HG02840 (cell line): ENCODE results near the gene SPATA33.

Experiments
- ATAC-seq: cut with Tn5 transposase; IDR thresholded peaks from one replicate; pipeline ENCODE4 v1.9.1; 2021; ENCODE audit warnings: mild to moderate bottlenecking, moderate library complexity, moderate number of reproducible peaks; ENCODE audit not compliant: unreplicated experiment, low FRiP score

The SPATA33 gene

DNA sequence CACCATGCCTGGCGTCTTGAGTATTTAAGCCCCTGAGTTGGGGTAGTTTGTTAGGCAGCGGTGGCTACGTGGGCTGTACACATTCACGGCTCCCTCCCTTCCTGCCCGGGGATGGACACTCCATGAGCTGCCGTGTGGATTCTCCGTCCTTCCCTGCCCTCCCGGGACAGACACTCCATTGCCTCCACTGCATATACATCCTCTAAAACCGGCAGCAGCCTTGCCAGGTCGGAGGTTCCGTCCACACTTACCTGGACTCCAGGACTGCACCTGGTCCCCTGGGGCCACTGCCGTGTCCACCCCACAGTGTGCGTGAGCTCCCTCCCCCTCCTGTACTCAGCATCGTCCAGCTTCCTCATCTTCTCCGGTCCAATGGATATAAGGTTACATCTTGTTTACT is 47.4 kb downstream of the SPATA33 start:
- no peak for ATAC-seq

DNA sequence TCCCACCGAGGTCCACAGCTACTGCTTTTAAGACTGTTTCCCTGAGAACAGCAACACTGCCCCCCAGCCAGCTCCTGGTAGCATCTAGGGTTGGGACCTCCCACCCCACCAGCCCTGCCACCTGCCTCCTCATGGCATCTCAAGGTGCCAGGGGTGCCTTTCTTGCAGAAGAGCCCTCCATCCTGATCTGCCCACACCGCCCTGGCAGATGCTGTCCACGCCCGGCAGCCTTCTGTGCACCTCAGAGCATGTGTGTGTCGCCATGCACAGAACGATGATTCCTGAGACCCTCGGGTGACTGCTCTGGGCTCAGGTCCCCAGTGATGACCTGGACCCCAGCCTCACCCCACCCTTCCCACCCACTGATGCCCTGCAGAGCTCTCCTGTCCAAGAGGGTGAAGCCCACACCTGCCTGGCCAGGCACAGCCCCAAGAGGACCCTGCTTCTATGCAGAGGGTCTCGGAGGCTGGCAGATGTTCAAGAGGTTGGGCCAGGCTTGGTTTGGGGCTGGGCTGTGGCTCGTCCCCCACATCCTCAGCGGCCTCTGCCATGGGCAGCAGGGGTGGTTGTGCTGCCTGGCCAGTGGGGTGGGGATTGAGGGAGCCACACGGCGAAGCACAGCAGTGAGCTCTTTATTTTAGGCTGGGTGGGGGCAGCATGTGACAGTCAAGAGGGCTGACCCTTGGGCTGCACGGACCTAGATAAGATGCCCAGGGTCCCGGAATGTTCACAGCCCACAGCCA is 49.1 kb downstream of the SPATA33 start:
- ATAC-seq: no peak

DNA sequence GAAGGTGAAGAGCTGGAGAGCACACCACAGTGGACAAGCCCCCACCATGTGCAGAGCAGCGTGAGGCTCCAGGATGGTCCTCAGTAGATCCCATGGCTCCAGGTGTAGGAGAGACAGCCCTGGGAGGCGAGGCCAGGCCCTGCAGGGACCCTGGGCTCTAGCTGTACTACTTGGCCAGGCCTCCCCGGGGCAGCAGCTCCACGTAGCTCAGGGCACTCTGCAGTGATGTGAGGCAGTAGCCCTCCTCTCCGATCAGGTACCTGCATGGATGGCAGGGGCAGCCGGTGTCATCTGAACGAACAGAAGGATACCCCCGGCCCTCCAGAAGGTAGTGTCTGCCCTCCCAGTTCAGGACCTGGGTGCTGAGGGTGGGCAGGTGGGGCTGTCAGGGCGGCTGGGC is 50.1 kb downstream of the SPATA33 start:
- ATAC-seq: no peak

DNA sequence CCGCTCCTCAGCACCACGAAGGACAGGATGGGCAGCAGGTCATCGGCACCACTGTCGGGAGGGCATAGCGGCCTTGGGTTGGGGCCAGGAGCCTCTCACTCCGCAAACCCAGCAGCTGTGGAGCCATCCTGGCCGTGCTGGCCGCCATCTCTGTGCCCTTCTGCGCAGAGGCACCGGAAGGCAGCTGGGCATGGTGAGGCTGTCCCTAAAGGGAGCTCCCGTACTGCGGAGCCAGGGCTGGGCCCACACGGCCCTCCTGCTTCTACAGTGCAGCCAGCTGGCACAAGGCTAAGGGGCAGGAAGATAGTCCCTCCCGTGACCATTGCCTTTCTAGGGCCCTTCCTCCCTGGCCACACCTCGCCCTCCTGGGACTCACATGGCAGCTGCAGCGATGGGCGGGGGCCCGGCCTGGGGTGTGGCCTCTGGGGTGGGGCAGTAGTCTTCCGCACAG is 50.9 kb downstream of the SPATA33 start:
- no peak for ATAC-seq

DNA sequence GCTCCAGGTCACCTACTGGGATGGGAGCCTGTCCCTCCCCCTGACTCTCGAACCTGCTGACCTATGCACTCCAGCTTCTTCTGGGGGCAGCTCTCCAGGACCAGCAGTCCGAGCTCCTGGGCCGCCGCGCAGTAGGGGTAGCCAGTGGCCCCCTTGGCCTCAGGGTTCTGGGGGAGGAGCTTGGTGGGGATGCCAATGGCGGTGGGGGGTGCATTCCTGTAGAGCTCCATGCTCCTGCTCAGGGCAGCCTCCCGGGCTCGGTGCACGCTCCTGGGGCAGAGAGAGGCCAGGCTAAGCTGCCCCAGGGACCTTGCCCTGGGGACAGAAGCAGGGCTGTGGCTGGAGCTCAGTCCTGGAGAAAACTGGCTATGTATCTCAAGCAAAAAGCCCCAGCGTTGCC is 51.5 kb downstream of the SPATA33 start:
- no peak for ATAC-seq

DNA sequence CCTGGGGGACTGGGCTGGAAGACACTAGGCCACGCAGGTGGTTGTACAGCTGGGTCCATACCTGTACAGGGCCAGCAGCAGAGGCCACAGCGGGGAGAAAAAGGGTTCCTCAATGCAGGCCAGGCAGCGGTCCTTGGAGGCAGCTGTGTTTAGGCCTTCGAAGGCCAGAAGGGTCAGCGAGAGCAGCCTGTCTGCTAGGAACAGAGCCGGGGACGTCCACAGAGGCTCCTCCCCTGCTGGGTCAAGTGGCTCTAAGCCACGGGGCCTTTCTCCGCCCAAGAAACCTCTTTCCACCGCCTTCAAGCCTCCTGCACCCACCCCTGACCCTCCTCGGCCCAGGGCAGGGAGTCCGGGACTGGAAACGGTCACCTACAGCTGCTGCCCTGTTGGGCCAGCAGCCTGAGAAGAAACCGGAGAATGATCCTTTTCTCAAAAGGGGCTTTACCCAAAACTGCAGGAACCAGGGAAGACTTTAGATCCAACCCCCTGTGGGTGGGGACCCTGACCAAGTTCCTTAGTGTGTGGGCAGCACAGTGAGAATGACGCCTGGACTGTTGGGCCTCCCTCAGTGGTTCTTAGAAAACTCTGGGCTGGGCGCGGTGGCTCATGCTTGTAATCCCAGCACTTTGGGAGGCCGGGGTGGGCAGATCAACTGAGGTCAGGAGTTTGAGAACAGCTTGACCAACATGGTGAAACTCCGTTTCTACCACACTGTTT is 52.2 kb downstream of the SPATA33 start:
- no peak for ATAC-seq

DNA sequence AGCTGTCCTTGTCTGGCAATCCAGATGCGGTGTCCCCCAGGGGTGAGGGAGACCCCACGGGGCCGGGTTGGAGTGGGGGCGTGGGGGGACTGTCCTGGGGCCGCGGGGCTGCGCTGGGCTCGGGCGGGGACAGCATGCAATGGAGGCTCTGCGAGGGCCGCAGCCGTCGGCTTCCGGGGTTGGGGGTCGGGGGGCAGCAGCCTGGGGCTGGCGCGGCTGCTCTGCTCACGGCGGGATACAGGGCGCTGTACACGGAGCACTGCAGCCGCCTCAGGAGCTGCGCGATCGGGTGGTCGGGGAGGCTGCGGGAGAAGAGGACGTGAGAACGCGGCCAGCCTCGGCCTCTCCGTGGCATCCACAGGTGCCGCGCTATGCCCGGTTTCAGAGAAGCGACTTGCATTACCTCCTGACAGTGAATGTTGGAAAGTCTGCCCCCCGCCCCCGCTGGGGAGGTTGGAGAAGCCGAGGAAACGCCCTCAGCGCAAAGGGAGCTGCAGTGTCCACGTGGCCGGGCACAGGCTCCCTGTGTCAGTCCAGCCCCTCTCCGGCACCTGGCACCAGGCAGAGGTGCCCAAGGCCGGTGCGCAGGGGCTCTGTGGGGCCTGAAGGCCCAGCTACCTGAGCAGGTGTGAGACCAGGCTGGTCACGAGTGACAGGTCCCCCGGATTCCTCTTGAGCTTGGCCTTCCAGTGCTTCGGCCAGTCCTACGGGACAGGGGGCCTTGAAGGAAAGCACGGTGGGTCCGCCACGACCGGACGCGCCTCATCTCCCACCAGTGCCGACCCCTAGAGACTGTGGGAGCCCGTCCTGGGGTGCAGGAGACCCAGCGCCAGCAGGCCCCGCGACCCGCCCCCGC is 53.3 kb downstream of the SPATA33 start:
- ATAC-seq: no peak

DNA sequence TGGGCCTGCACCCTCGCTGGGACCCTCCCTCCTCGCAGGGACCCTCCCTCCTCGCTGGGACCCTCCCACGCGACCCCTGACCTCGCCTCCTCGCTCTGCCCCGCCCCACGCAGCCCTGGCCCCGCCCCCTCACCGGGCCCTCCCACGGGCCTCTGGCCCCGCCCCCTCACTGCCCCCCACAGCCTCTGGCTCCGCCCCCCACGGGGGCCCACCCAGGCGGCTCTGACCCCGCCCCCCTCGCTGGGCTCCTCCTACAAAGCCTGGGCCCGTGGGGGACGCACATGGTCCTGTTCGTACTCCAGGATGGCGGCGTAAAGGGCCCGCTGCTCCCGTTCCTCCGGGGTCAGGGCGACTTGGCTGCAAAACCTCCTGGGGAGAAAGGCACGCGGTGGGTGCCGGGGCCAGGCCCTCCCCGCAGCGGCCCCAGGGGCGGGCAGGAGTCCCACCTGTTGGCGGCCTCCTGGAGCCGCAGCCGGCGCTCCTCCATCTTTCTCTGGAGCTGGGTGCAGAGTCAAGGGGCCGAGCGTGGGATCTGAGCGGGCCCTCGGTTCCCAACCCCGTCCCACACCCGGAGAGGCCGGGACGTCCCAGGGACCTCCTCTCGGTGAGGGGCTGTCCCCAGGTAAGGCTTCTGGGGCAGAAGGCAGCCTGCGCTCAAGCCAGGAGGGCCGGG is 54.1 kb downstream of the SPATA33 start:
- no peak for ATAC-seq

DNA sequence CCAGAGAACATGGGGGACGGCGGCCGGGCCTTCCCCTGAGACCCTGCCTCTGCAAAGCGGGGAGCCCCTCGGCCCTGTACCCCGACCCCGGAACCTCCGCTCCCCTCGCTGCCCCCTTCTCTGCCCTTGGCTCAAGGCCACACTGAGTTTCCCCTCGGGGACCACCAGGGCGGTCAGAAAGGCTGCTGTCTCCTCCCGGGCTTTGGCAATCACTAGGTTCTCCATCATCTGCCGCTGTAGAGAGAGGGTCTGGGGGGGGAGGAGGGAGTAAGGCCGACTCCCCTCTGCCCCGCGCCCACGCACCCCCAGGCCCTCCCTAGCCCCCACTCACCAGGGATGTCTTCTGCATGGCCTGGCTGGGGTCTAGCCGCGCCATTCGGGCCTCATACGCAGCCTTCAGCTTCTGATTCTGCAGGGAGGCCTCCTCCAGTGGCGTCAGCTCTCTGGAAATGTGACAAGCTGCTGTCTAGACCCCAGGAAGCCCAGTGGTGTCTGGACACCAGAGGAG is 54.7 kb downstream of the SPATA33 start:
- ATAC-seq: no peak

DNA sequence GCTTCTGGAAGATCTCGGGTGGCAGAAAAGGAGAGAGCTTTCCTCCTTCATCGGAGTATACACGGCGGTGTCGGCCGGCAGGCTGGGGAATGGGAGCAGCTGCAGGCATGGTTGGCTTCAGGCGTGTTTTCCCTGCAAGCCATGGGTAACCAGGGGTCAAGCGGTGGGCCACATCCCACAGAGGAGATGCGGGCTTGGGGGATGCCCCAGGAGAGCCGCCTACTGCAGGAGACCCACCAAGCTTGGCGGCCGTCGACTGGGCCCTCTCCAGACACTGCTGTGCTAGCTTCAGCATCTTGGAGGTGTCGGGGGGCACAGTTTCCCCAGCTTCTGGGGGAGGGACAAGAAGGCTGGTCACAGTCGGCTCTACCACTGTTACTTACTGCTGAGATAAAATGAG is 58.9 kb downstream of the SPATA33 start:
- no peak for ATAC-seq

DNA sequence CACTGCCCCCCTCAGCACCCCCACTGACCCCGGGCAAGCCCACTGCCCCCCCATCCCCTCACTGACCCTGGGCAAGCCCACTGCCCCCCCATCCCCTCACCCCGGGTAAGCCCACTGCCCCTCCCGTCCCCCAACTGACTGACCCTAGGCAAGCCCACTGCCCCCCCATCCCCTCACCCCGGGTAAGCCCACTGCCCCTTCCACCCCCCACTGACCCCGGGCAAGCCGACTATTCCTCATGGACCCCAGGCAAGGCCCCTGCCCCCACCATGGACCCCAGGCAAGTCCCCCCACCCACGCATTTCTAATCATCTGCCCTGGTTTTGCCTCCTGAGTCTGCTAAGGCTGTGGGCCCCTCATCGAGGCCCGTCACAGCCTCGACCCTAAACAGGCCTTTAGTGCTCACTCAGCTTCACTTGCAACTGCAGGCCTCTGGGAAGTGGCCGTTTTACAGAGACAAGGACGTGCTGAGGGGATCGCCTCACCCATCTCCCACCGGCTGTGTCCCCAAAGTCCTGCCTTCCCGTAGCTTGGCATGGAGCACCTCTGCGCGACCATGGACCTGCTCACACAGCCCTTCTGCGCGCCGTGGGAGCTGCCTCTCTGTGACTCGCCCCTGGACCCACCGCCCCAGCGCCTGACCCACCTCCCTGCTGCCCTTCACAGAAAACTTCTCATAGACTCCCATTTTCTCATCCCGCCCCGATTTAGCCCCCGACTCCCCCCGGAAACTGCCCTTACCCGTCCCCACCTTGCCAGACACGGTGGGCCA is 59.5 kb downstream of the SPATA33 start:
- no peak for ATAC-seq

DNA sequence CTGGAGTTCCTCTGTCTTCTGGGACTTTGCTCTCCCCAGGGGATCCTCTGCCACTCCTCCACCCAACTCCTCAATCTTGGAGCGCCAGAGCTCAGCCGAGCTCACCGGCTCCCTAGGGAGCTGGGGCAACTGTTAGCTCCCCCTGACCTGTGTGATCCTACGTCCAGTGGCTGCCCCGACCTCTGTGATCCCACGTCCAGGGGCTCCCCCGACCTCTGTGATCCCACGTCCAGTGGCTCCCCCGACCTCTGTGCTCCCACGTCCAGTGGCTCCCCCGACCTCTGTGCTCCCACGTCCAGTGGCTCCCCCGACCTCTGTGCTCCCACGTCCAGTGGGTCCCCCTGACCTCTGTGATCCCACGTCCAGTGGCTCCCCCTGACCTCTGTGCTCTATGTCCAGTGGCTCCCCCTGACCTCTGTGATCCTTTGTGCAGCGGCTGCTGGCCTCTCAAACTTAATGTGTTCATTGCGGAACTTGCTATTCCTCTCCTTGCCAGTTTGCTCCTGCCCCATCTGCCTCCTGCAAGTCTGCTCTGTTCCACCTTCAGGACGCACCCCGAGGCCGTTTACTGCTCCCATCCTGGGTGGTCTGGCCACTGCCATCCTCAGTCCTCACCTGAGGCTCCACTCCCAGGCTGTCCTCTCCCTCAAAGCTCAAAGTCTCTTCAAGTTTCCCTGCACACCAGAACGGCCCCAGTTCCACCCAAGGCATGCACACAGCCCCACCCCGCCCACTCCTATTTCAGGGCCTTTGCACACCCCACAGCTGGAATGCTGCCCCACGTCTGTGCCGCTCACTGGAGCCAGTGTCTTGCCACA is 60.3 kb downstream of the SPATA33 start:
- ATAC-seq: no peak
